ENCODE measurements around the gene WHRN.

The WHRN gene

GRCh38 chr9:114505187-114506081 lies at the start of gene WHRN:
TSS of gene WHRN (minus strand) at chr9:114505473. CDS start at chr9:114504801, 672 bp downstream.
- peak; percentile 87 for DNase-seq (ENCODE audit: low read depth)

- no peak for DNase-seq (ENCODE audit: low read depth)
Observed at GRCh38 chr9:114553202-114553601, 47.9 kb upstream of the WHRN start.

- no peak for DNase-seq (ENCODE audit: low read depth)
Observed at GRCh38 chr9:114552706-114553105, 47.4 kb upstream of the WHRN start.

GRCh38 chr9:114551750-114552685 lies 46.7 kb upstream of the WHRN start:
- no peak for DNase-seq (ENCODE audit: low read depth)

- no peak for DNase-seq (ENCODE audit: low read depth)
Observed at GRCh38 chr9:114549697-114550330, 44.5 kb upstream of the WHRN start.

GRCh38 chr9:114546851-114547250 lies 41.6 kb upstream of the WHRN start:
- DNase-seq (ENCODE audit: low read depth) = no peak

- DNase-seq (ENCODE audit: low read depth) = no peak
Observed at GRCh38 chr9:114545055-114545454, 39.8 kb upstream of the WHRN start.

- no peak for DNase-seq (ENCODE audit: low read depth)
Observed at GRCh38 chr9:114539701-114540380, 34.6 kb upstream of the WHRN start.

- DNase-seq (ENCODE audit: low read depth) = peak; percentile 5
Observed at GRCh38 chr9:114538241-114538640, 33.0 kb upstream of the WHRN start.

- no peak for DNase-seq (ENCODE audit: low read depth)
Observed at GRCh38 chr9:114532561-114533237, 27.4 kb upstream of the WHRN start.

- DNase-seq (ENCODE audit: low read depth) = no peak
Observed at GRCh38 chr9:114529285-114529684, 24.0 kb upstream of the WHRN start.

GRCh38 chr9:114526807-114527206 lies 21.5 kb upstream of the WHRN start:
- no peak for DNase-seq (ENCODE audit: low read depth)

- no peak for DNase-seq (ENCODE audit: low read depth)
Observed at GRCh38 chr9:114525513-114525912, 20.2 kb upstream of the WHRN start.

GRCh38 chr9:114524247-114524681 lies 19.0 kb upstream of the WHRN start:
- DNase-seq (ENCODE audit: low read depth) = no peak

- DNase-seq (ENCODE audit: low read depth) = no peak
Observed at GRCh38 chr9:114522847-114523246, 17.6 kb upstream of the WHRN start.

GRCh38 chr9:114522286-114522685 lies 17.0 kb upstream of the WHRN start:
- DNase-seq (ENCODE audit: low read depth) = no peak

- DNase-seq (ENCODE audit: low read depth) = no peak
Observed at GRCh38 chr9:114521846-114522245, 16.6 kb upstream of the WHRN start.

- DNase-seq (ENCODE audit: low read depth) = no peak
Observed at GRCh38 chr9:114518599-114519022, 13.3 kb upstream of the WHRN start.

GRCh38 chr9:114518120-114518519 lies 12.8 kb upstream of the WHRN start:
- no peak for DNase-seq (ENCODE audit: low read depth)

GRCh38 chr9:114516913-114517312 lies 11.6 kb upstream of the WHRN start:
- DNase-seq (ENCODE audit: low read depth) = no peak

- no peak for DNase-seq (ENCODE audit: low read depth)
Observed at GRCh38 chr9:114515528-114515927, 10.3 kb upstream of the WHRN start.
